LNCaP clone FGC (cell line): ENCODE data around the gene ENTREP1.

Experiments
- DNase-seq: peaks from one replicate; pipeline ENCODE4 v3.0.0-alpha.2; 2011; ENCODE audit warnings: low read depth
- H3K4me3 ChIP-seq: 2 replicates; pipeline ENCODE4 v1.5.1; 2011; ENCODE audit warnings: mild to moderate bottlenecking, low read depth, low read length, control low read depth
- CTCF ChIP-seq: IDR thresholded peaks from 2 replicates; pipeline ENCODE4 v1.5.1; 2012; ENCODE audit warnings: mild to moderate bottlenecking; ENCODE audit not compliant: control insufficient read depth, insufficient read depth; ENCODE audit errors: extremely low read depth

Gene ENTREP1

GRCh38 chr9:69357821-69358220 lies 32.8 kb downstream of the ENTREP1 start:
- no peak for TF ChIP-seq CTCF
- H3K4me3 ChIP-seq, result no peak overlapping the region
- no peak for DNase-seq

- TF ChIP-seq CTCF, result no peak
- no peak overlapping the region for H3K4me3 ChIP-seq
- DNase-seq, result no peak
Observed at GRCh38 chr9:69363191-69363590, 38.2 kb downstream of the ENTREP1 start.

- TF ChIP-seq CTCF, result no peak
- no peak overlapping the region for H3K4me3 ChIP-seq
- DNase-seq, result no peak
Observed at GRCh38 chr9:69364510-69365150, 39.6 kb downstream of the ENTREP1 start.

GRCh38 chr9:69370430-69370829 lies 45.4 kb downstream of the ENTREP1 start:
- TF ChIP-seq CTCF, result no peak
- H3K4me3 ChIP-seq, result no peak overlapping the region
- no peak for DNase-seq

GRCh38 chr9:69371001-69371400 lies 46.0 kb downstream of the ENTREP1 start:
- no peak overlapping the region for H3K4me3 ChIP-seq
- no peak for TF ChIP-seq CTCF
- DNase-seq, result no peak

GRCh38 chr9:69376651-69377050 lies 51.6 kb downstream of the ENTREP1 start:
- DNase-seq, result no peak
- H3K4me3 ChIP-seq, result no peak overlapping the region
- no peak for TF ChIP-seq CTCF

- DNase-seq, result no peak
- no peak for TF ChIP-seq CTCF
- no peak overlapping the region for H3K4me3 ChIP-seq
Observed at GRCh38 chr9:69377291-69377690, 52.3 kb downstream of the ENTREP1 start.
